Tongue (tissue), 2 donors: Measurements from ENCODE around the gene VAC14. TPM values are rescaled to one million over a fixed set of nuclear protein-coding genes. Genes with fewer than 3 reads are reported as not detected.

Source experiments
- DNase-seq: peaks from one replicate; pipeline ENCODE4 v3.0.0-alpha.2; 2015
- total RNA-seq: library from RNA; depleted of rRNA; stranded (reverse); fragments of >200 nt; gene quantifications from one replicate; pipeline ENCODE4 v1.2.3, GENCODE V29; 2014

VAC14 gene
- total RNA-seq, 1 donor from 2014 or later = 23.8 TPM

DNA sequence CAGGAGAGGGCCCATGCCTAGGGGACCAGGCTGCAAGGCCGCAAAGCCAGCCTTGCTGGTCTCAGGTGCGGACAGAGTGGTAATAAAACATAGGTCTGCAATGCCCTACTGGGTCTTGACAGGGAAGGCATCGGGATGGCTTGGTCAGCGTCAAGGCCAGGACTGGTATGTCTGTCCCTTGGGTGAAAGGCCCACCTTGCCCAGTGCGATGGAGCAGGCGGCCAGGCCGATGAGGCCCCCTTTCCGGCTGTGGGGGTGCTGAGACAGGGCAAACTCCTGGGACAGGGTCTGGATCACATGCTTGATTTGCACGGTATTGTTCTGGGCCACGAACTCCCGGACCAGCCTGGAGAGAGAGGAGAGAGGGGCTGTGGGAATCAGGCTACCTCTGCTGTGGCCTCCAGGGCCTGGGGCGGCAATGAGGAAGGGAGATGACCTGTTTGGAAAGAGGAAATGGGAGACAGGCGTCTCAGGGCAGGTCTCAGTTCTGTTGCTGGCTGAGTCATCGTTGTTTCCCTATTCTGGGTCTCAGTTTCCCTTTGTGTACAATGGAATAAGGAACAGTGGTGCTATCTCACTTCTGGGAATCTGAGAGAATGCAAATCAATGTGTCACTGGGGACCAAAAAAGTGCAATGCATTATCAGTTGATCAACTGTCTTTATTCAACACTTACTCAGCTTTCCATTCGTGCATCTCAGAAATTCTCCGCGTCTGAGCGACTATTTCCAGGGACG lies 14.8 kb downstream of the VAC14 start:
- DNase-seq = no peak

DNA sequence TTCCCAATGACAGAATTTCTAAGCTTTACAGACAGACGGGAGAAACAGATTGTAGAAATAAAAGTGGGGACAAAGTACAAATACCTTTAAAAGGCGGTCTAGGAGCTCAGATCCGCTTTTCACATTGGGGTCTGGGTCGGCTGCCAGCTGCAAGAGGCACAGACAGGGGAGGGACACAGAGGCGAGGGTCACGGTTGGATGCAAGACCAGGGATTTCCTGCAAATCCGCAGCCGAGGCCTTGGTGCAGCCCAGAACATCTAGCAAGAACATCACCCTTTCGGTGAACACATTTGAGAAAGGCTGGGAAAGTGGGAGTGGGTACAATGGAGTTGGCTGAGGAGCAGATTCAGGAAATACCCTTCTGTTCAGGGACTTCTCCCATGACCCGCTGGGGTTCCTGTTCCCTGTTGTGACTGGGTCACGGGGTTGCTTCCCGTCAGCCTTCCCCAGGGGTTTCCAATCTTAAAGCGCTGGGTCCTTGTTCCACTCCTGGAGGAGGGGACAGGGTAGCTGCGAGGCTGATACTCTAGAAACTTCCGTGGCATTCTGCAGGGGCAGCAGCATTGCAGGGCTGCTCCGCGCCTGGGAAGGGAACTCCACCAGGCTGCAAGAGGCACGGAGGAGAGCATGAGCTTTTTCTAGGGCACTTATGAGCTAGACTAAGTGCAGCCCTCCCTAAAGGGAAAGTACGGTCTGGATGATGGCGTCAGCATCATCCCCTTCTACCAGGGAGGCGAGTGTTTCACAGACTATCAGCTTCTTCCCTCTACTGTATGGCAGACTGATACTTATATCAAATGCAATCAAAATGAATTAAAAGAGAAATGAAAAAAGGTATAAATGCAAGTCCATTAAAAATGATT lies 16.0 kb downstream of the VAC14 start:
- DNase-seq = no peak

DNA sequence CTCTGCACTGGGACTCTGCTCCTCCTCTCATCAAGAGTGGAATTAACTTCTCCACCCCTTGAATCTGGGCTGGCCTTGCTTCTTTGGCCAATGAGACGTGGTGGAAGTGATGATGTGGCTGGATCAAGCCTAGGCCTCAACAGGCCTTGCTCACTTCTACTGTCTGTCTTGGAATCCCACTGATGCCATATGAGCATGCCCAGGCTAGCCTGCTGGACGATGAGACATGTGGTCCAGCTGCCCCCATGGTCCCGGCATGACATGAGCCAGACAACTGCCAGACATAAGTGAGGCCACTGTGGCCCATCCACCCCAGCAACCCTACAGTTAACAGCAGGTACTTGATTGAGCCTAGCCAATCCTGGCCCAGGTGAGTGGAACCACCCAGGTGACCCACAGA lies 18.7 kb downstream of the VAC14 start:
- DNase-seq = no peak

DNA sequence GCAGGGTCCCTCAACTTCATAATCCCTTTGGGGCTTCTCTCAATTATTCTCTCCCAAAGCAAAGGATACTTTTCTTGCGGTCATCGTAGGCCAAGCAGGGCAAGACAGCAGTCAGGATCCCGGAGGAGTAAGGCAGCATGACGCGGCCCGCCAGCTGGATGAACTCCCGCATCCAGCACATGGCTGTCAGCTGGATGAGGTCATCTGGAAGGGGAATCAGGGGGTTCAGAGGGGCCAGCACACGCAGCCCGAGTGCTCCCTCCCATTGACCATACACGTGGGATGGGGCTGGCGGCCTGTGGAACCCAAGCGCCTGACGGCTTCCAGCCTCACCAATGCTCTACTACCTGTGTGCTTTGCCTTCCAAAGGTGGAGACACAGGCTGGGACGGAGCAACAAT lies 19.2 kb downstream of the VAC14 start:
- no peak for DNase-seq

DNA sequence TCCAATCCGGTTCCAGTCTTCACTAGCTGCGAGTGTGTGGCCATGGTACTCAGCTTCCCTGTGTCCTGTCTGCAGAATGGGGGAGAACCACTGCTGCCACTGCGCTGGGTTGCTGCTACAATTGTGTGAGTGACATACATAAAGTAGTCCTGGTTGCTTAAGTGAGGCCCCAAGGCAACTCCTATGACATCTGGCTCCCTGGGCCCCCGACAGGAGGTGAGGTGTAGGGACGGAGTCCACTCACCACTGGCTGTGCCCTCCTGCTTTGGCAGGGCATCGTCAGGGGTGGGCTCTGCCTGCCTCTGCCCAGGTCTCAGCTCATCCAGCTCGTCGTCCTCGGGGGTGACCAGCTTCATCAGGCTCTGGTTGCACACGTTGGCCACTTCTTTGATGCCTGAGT lies 20.4 kb downstream of the VAC14 start:
- DNase-seq = no peak

DNA sequence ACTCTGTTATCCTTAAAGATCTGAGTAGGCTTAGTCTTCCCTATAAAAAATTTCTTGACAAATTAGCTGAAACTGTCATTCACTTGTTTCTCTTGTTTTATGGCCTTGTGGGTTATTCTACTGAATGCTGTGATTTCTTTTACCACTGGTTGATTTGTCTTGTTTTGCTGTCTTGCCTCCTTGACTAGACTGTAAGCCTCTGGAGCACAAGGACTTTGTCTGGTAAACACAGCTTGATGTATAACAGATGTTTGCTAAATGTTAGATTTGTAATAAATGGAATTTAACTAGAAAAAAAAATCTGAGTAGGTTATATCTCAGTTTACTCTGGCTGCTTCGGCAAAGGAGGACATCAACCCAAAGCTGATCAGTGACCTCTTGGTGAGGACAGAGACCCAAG lies 21.6 kb downstream of the VAC14 start:
- no peak for DNase-seq

DNA sequence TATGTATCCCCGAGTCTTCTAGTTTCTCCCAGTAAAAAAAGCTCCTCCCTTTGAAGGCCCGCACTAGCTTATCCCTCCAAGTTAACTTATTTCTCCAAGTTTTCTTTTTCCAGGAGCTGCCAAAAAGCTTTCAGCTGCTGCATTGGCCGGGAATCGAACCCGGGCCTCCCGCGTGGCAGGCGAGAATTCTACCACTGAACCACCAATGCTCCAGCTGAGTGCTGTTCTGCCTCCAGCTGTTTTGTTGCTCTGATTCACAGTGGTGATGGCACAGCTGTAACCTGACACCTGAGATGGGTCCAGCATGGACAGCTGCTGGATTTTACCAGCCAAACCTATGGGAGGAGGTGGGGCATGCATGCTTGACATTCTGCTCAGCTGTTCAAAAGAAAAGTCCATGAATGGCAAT lies 22.1 kb downstream of the VAC14 start:
- DNase-seq = peak; percentile 97

DNA sequence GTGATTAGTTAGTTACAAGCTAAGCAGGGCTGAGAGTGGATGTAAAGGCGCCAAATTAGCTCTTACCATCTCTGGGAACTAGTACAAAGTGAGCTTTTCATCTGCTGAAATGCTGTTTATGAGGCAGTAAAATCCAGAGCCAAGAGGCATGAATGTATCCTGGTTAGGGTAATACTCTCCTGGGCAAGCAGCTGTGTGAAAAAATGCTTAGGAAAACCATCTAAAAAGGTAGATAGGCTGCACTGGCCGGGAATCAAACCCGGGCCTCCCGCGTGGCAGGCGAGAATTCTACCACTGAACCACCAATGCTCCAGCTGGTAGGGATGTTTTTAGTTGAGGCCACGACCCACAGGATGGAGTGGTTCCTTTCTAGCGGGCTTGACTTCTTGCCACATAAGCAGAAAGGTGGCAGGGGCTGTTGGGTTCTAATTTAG lies 23.0 kb downstream of the VAC14 start:
- peak; percentile 46 for DNase-seq

DNA sequence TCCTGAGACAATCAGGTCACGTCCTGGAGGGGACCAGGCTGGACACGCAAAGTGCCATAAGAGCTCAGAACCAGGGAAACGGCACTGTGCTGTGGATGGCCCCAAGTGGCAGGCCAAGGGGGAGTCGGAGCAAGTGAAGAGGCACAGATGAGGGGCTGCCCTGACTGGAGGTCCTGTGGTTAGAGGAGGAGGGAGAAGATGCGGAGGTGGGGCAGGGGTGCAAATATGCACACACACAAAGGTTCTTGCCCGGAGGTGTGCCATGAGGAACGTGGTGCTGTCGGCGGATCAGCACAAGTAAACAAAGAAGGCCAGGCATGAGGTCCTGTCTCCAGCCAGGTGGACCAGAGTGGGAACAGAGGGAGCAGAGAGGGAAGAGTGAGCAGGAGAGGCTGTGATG lies 23.5 kb downstream of the VAC14 start:
- DNase-seq = no peak

DNA sequence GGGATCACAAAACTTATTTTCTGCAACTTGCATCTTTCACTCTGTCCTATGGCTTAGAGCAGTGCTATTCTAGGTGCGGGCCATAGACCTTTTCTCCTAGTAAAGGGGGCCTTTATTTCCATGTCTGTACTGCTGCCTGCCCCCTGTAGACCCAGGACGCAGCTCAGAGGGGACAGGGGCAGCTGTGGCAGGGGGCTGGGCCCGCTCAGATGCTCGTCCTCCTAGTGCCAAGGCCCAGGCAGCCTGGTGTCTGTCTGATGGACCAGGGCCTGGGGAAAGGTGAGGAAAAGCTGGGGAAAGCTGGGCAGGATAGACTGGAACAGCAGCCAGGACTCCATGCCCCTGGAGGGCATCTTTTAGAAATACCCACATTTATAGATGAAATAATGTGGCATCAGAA lies 25.6 kb downstream of the VAC14 start:
- no peak for DNase-seq

DNA sequence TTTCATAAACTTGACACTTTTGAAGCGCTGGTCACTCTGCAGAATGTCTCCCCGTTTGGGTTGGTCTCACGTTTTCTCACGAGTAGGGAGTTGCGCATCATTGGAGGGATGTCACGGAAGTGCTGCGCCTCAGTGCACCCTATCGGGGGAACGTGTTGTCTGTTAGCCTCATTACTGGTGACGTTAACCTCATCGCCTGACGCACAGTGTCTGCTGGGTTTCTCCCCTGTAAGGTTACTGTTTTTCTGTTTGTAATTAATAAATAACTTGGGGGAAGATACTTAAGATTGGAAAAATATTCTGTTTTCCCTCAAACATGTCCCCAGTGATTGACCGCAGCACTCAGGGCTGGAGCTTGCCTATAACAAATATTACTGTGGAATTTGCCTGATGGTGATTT lies 26.7 kb downstream of the VAC14 start:
- no peak for DNase-seq

DNA sequence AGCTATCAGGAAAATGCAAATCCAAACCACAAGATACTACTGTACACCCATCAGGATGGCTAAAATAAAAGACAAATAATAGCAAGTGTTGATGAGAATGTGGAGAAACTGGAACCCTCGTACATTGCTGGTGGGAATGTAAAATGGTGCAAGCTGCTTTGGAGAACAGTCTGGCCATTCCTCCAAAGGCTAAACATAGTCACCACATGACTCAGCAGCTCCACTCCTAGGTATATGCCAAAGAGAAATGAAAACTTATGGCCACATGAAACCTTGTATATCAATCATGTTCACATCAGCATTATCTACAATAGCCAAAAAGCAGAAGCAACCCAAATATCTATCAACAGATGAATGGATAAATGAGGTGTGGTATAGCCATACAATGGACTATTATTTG lies 28.5 kb downstream of the VAC14 start:
- no peak for DNase-seq

DNA sequence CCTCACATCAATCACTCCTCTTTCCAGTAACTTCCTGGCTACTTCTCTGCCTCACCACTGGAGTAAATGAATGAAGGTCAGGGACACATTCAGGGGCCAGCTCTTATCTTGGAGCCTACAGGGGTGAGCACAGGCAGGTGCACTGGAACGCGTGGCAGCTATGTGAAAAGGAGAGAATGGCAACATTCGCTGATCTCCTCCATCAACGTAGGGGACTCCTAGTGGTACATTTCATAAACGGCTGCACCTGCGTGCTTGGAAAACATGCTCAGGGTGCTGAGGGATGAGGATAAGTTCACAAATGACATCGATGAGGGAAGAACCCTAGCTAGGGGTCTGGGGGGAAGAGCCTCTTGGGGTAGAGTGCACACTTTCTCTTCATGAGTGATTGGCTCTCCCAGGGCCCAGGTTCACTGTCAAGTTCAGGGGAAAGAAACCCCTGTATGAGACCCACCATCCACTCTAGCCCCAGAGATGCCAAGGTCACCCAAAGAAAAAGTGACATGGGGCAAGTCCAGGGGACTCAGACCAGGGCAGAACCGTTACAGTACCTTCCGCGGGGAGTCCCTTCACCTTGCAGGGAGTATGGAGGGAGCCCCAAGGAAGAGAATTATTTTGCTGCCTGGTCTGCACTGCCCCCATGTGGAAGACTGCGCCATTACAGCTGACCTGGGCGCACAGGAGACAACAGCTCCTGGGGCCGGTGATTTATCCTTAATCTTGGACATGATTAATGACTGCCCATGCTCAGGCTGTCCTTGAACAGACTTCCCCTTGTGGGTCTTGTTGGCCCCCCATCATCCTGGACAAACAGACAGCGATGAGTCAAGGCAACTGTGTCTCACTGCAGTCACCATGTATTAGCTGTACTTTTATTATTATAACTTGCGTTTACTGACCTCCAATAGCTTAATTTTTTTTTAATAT lies 30.1 kb downstream of the VAC14 start:
- DNase-seq = peak; percentile 81

DNA sequence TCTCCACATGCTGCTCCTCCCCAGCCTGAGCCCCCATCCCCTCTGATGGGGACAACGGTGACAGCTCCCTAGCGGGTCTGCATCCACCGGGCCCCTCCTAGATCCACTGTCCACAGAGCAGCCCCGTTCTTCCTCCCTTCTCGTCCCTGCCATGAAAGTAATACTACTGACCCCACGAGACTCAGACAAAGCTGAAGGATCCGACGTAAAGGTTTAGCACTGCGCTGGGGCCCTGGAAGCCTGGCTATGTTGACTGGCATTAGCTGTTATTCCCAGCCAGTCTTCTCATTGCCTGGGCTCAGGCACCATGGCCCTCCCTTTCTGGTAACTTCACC lies 30.7 kb downstream of the VAC14 start:
- no peak for DNase-seq

DNA sequence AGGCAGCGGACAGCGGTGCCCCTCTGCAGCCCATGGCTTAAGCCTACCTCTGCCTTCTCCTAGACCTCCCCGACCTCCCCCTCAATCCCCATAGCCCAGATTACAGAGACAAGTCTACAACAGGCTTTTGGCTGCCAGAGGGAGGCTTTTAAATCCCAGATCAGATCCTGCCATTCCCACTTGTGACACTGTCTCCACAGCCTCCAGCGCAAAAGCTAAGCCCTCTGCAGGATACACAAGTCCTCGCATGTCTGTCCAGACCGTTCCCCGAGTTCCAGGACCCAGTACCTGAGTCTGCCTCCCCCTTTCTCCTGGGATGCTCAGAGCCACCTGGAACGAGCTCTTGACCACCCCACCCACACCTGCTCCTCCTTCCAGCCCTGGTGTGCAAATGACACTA lies 31.2 kb downstream of the VAC14 start:
- DNase-seq = no peak

DNA sequence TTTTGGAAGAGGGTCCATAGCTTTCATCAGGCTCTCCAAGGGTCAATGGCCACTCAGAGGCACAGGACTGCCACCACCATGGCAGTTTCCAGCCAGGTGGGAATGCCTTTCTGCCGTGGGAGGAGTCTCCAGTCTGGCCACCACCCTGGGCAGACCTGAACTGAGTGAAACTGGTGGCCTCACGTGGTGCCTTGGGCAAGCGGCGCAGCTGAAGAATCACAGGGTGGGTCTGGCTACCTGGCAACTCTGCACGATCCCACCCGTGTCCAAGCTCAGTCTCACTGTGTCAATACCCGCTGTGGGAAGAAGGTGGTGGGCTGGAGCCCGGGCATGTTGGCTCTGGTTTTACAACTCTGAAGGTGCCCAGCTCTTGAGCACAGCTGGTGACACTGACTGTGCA lies 31.8 kb downstream of the VAC14 start:
- DNase-seq = no peak

DNA sequence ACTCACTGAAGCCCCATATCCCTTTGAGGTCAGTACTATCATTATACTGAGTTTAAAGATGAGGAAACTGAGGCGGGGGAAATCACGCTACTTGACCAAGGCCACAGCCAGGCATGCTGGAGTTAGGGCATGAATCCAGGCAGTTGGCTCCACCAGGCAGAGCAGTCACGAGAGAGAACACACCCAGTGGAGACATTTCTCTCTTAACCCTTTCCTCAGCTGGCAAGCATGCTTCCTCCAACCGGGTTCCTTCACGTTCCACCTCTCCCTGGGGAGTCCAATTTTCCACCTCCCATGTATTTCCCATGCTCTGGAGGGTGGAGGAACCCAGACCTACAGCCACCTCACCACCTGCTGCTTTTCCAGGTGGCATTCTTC lies 32.8 kb downstream of the VAC14 start:
- no peak for DNase-seq

DNA sequence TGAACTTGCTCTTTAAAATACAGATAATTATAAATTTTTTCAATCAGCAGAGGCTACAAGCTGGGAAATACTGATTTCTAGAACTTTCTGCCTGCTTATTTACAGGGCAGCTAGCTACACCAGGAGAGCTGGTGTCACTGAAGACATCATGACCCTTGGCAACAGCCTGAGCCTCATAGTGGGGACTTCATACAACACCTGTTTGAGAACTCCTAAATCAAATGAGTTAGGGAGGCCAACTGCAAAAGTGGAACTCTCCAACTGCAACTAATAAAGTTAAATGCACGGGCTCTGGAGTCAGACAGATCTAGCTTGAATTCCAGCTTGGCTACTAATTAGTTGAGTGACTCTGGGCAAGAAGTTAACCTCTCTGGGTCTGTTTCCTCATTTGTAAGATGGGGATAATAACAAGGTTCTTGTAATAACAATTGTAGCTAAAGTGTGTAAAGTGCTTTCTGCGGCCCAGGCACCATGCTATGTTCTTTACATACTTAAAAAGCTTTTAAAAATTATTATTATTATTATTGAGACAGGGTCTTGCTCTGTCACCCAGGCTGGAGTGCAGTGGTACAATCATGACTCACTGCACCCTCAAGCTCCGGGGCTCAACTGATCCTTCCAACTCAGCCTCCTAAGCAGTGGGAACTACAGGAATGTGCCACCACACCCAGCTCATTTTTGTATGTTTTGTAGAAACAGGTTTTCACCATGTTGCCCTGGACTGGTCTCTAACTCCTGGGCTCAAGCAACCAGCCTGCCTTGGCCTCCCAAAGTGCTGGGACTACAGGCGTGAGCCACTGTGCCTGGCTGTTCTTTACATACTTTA lies 33.4 kb downstream of the VAC14 start:
- peak; percentile 41 for DNase-seq

DNA sequence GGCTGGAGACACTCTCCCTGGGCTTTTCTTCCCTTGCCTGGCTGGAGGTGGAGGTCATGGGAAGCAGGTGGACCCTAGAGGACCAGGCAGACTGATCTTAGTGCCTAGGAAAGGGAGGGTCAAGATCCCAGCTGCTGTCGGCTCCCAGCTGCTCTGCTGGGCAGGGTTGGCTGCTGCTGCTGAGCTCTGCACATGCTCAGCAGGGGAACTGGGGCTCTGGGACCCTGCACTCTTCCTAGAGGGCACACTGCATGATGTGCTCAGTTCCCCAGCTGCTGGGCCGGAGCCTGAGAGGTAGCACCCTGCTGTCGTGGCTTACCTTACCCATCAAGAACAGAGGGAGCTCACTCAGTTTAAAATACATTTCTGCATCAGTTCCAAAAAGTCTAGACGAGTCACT lies 34.3 kb downstream of the VAC14 start:
- DNase-seq = peak; percentile 56

DNA sequence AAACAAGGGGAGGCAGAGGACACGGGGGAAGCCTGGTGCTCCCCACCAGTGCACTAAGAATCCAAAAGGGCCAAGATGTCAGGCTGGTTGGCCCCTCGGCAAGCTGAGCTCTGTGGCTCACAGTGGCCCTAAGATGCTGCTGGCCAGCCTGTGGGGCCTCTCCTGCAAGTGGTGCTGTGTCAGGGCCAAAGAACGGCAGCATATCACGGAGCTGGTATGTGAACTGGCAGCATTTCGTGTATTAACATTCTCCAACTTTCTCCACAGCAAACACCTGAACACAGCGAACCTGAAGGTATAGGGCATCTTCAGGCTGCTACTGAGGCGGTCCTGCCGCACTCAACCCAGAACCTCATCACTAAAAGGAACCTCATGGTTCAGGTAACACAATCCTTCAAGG lies 34.8 kb downstream of the VAC14 start:
- no peak for DNase-seq

DNA sequence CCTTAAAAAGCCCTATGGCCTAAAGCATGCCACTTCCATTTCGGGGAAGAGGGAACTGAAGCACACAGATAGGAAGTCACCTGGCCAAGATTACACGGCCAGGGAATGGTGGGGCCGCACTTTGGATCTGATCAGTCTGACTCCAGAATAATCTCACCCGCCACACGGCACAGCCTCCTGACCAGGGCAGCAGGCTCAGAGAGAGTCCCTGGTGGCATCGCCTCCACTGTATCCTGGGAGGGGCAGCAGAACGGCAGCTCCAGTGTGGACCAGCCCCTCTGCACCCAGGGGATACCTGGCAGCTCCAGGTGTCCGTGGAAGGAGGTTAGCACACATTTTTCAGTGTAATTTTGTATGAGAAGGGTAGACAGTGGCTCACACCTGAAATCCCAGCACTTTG lies 35.5 kb downstream of the VAC14 start:
- no peak for DNase-seq

DNA sequence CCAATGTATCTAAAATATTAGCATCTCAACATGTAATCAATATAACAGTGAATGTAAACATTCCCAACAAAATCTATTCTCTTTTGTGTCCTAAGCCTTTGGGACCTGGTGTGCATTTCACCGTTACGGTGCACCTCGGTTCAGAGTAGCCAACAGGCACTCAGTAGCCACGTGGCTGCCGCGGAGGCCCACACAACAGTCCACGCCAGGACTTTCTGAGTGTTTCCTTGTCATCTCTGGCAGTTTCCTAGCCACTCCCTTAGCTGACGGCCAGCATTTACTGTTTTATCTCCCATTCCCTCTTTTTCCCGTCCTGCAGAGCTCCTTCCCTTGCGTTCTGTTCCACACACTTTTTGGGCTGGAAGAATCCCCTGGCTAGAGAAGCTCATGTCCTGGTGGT lies 36.3 kb downstream of the VAC14 start:
- DNase-seq = no peak
